Measurements from ENCODE around the gene HMGN5.

DNA sequence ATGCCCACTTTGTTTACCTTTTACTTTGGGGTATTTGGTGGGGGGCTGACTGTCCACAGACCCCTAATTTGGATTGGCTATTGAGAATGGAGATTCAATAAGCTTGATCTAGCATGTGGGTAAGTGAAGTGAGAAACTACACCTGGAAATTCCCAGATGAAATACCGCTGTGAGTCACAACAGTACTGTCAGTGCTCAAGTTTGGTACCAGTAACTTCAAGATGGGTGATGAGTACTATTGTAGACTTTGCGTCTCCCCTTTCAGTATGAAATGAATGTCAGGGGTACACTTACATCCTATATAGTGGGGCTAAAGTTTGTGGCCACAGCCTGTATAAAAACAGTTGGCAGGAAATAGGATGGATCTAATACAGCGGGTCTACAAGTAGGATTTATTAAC, 33.3 kb downstream of the HMGN5 start:
- TF ChIP-seq, protein P1, sequence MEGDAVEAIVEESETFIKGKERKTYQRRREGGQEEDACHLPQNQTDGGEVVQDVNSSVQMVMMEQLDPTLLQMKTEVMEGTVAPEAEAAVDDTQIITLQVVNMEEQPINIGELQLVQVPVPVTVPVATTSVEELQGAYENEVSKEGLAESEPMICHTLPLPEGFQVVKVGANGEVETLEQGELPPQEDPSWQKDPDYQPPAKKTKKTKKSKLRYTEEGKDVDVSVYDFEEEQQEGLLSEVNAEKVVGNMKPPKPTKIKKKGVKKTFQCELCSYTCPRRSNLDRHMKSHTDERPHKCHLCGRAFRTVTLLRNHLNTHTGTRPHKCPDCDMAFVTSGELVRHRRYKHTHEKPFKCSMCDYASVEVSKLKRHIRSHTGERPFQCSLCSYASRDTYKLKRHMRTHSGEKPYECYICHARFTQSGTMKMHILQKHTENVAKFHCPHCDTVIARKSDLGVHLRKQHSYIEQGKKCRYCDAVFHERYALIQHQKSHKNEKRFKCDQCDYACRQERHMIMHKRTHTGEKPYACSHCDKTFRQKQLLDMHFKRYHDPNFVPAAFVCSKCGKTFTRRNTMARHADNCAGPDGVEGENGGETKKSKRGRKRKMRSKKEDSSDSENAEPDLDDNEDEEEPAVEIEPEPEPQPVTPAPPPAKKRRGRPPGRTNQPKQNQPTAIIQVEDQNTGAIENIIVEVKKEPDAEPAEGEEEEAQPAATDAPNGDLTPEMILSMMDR (IDR thresholded peaks at IDR 0.05): no peak
- TF ChIP-seq POLR2AphosphoS5 (IDR thresholded peaks at IDR 0.05): no peak
- no peak for TF ChIP-seq POLR2A (IDR thresholded peaks at IDR 0.05)
- no peak for TF ChIP-seq EP300 (IDR thresholded peaks at IDR 0.05)
